Astrocyte (in vitro differentiated cells and primary cell): ENCODE data around the gene ARFIP1. TPM values are rescaled to one million over a fixed set of nuclear protein-coding genes. Genes with fewer than 3 reads are reported as not detected.

ENCODE experiments used
- DNase-seq: peaks from one replicate; pipeline ENCODE4 v3.0.0-alpha.2; 2010; ENCODE audit warnings: low read depth
- FAIRE-seq: peaks from 2 replicates; lab custom pipeline; 2011; peaks lifted over from hg19 to GRCh38; lab: Jason Lieb, UNC
- H2AFZ ChIP-seq: 2 replicates; pipeline ENCODE4 v1.6.0; 2012; ENCODE audit warnings: low read depth, low read length, inconsistent platforms
- H3K27ac ChIP-seq: 2 replicates; pipeline ENCODE4 v1.5.1; 2011; ENCODE audit warnings: low read depth, low read length, inconsistent platforms
- H3K27me3 ChIP-seq: 2 replicates; pipeline ENCODE4 v1.6.0; 2011; ENCODE audit warnings: low read length, inconsistent platforms; ENCODE audit not compliant: insufficient read depth
- H3K36me3 ChIP-seq: 2 replicates; pipeline ENCODE4 v1.5.1; 2011; ENCODE audit warnings: low read length, inconsistent platforms; ENCODE audit not compliant: insufficient read depth
- H3K4me1 ChIP-seq: 2 replicates; pipeline ENCODE4 v1.5.1; 2011; ENCODE audit warnings: low read length, inconsistent platforms; ENCODE audit not compliant: insufficient read depth
- H3K4me2 ChIP-seq: 2 replicates; pipeline ENCODE4 v1.6.0; 2012; ENCODE audit warnings: low read length, inconsistent platforms
- H3K4me3 ChIP-seq: 2 replicates; pipeline ENCODE4 v1.5.1; 2011; ENCODE audit warnings: low read depth, mild to moderate bottlenecking, low read length, inconsistent platforms; ENCODE audit not compliant: insufficient read depth
- H3K79me2 ChIP-seq: 2 replicates; pipeline ENCODE4 v1.6.0; 2012; ENCODE audit warnings: mild to moderate bottlenecking, low read length, inconsistent platforms; ENCODE audit not compliant: insufficient read depth
- H3K9ac ChIP-seq: 2 replicates; pipeline ENCODE4 v1.6.0; 2012; ENCODE audit warnings: mild to moderate bottlenecking, low read length, inconsistent platforms
- H3K9me3 ChIP-seq: 2 replicates; pipeline ENCODE4 v1.5.1; 2012; ENCODE audit warnings: low read depth, mild to moderate bottlenecking, low read length, inconsistent platforms; ENCODE audit not compliant: insufficient read depth
- H4K20me1 ChIP-seq: 2 replicates; pipeline ENCODE4 v1.6.0; 2012; ENCODE audit warnings: low read length, inconsistent platforms; ENCODE audit not compliant: insufficient read depth
- H3K27ac Mint-ChIP-seq: one replicate; pipeline ENCODE4 v1.8.0; 2021; ENCODE audit warnings: mild to moderate bottlenecking, mixed read lengths; ENCODE audit not compliant: unreplicated experiment
- H3K27me3 Mint-ChIP-seq: one replicate; pipeline ENCODE4 v1.8.0; 2021; ENCODE audit warnings: low read depth, mixed read lengths; ENCODE audit not compliant: unreplicated experiment
- H3K36me3 Mint-ChIP-seq: one replicate; pipeline ENCODE4 v1.8.0; 2021; ENCODE audit warnings: low read depth, mixed read lengths; ENCODE audit not compliant: unreplicated experiment
- H3K4me1 Mint-ChIP-seq: one replicate; pipeline ENCODE4 v1.8.0; 2021; ENCODE audit warnings: low read depth, mixed read lengths; ENCODE audit not compliant: unreplicated experiment
- H3K4me3 Mint-ChIP-seq: one replicate; pipeline ENCODE4 v1.8.0; 2021; ENCODE audit warnings: mild to moderate bottlenecking, moderate library complexity, mixed read lengths; ENCODE audit not compliant: unreplicated experiment
- H3K9me3 Mint-ChIP-seq: one replicate; pipeline ENCODE4 v1.8.0; 2021; ENCODE audit warnings: mild to moderate bottlenecking, mixed read lengths; ENCODE audit not compliant: unreplicated experiment
- EZH2 ChIP-seq: IDR thresholded peaks from 2 replicates; pipeline ENCODE4 v1.6.1; 2012; ENCODE audit warnings: mild to moderate bottlenecking, low read length, inconsistent platforms; ENCODE audit not compliant: insufficient read depth
- total RNA-seq: library from RNA; stranded (reverse); gene quantifications from 2 replicates; pipeline ENCODE4 v1.2.1, GENCODE V29; 2021
- TF ChIP-seq, protein P1 (sequence below): IDR thresholded peaks from 2 replicates; pipeline ENCODE4 v1.5.1; 2011; ENCODE audit warnings: low read depth, mild to moderate bottlenecking, inconsistent platforms, low read length, moderate library complexity; ENCODE audit not compliant: insufficient read depth

Gene ARFIP1
- total RNA-seq, 1 donor from 2014 or later = 30.7 TPM

DNA sequence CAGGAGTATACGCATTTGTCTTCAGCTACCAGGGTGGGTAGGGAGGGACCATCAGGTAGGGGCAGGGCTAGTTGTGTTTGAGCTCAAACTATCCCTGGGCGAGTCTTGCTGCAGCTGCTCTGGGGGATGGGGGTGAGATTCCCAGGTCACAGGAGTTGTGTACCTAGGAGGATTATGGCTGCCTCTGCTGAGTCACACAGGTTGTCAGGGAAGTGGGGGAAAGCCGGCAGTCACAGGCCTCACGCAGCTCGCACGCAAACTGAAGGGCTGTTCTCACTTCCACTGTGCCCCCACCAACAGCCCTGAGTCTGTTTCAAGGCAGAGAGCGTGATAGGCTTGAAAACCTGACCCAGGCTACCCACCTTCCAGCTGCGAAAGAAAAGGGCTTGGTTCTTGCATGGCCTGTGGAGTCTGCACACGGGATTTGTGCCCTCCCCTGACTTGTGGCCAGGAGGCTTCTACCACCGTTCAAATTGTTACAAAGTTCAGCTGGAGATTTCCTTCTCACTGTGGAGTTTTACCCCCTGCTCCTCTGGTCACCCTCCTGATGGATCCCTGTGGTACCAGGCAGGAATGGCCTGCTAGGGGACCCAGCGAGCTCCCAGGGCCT, 63.8 kb downstream of the ARFIP1 start:
- Mint-ChIP-seq H3K4me1 (peaks cover 6% of the 10 kb centered on the region), H3K36me3 (peaks cover 11% of the 10 kb centered on the region), H3K27me3 (no peaks in the 10 kb centered on the region), H3K27ac (peak overlapping the region; percentile 30), H3K9me3 (peaks cover 12% of the 10 kb centered on the region), H3K4me3 (no peak overlapping the region)
- no peaks in the 10 kb centered on the region for H3K36me3 ChIP-seq
- FAIRE-seq (no peak), DNase-seq (no peak)
- peaks cover 25% of the 10 kb centered on the region for H4K20me1 ChIP-seq
- H3K27me3 ChIP-seq = no peaks in the 10 kb centered on the region
- no peak for TF ChIP-seq EZH2
- TF ChIP-seq, protein P1, sequence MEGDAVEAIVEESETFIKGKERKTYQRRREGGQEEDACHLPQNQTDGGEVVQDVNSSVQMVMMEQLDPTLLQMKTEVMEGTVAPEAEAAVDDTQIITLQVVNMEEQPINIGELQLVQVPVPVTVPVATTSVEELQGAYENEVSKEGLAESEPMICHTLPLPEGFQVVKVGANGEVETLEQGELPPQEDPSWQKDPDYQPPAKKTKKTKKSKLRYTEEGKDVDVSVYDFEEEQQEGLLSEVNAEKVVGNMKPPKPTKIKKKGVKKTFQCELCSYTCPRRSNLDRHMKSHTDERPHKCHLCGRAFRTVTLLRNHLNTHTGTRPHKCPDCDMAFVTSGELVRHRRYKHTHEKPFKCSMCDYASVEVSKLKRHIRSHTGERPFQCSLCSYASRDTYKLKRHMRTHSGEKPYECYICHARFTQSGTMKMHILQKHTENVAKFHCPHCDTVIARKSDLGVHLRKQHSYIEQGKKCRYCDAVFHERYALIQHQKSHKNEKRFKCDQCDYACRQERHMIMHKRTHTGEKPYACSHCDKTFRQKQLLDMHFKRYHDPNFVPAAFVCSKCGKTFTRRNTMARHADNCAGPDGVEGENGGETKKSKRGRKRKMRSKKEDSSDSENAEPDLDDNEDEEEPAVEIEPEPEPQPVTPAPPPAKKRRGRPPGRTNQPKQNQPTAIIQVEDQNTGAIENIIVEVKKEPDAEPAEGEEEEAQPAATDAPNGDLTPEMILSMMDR = no peak
- H3K4me2 ChIP-seq = no peak overlapping the region
- H2AFZ ChIP-seq = no peak overlapping the region
- no peak overlapping the region for H3K9ac ChIP-seq
- H3K4me1 ChIP-seq = no peaks in the 10 kb centered on the region
- H3K79me2 ChIP-seq = peaks cover 6% of the 10 kb centered on the region
- H3K4me3 ChIP-seq = no peak overlapping the region
- no peaks in the 10 kb centered on the region for H3K9me3 ChIP-seq
- no peak overlapping the region for H3K27ac ChIP-seq

DNA sequence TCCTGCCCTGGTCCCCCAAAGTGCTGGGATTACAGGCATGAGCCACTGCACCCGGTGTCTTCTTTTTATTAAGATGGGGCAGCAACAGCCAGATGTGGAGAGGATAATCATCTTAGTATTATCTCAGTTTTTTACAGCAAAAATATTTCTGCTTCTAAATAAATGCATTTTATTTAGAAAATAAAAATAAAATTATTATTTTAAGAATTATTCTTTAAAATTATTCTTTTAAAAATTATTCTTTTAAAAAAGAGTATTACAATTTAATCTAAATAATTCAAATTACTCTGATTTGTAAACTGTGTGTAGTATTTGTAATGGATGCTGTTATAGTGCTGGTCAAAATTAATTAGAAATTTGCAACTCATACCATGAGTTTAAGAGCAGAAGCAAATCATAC, 67.6 kb downstream of the ARFIP1 start:
- H3K36me3 Mint-ChIP-seq = peaks cover 2% of the 10 kb centered on the region
- no peak for FAIRE-seq
- no peak overlapping the region for H2AFZ ChIP-seq
- peaks cover 19% of the 10 kb centered on the region for H3K4me1 Mint-ChIP-seq
- no peaks in the 10 kb centered on the region for H3K9me3 ChIP-seq
- no peaks in the 10 kb centered on the region for H3K27me3 ChIP-seq
- H3K4me1 ChIP-seq = no peaks in the 10 kb centered on the region
- no peak overlapping the region for H3K4me3 Mint-ChIP-seq
- DNase-seq = no peak
- H3K36me3 ChIP-seq = no peaks in the 10 kb centered on the region
- peaks cover 7% of the 10 kb centered on the region for H3K79me2 ChIP-seq
- H3K9ac ChIP-seq = no peak overlapping the region
- H3K4me2 ChIP-seq = no peak overlapping the region
- no peaks in the 10 kb centered on the region for H3K27me3 Mint-ChIP-seq
- H3K9me3 Mint-ChIP-seq = peaks cover 3% of the 10 kb centered on the region
- no peak overlapping the region for H3K27ac ChIP-seq
- peaks cover 27% of the 10 kb centered on the region for H4K20me1 ChIP-seq
- H3K4me3 ChIP-seq = no peak overlapping the region
- H3K27ac Mint-ChIP-seq = no peak overlapping the region
- TF ChIP-seq, protein P1 = no peak
- TF ChIP-seq EZH2 = no peak

DNA sequence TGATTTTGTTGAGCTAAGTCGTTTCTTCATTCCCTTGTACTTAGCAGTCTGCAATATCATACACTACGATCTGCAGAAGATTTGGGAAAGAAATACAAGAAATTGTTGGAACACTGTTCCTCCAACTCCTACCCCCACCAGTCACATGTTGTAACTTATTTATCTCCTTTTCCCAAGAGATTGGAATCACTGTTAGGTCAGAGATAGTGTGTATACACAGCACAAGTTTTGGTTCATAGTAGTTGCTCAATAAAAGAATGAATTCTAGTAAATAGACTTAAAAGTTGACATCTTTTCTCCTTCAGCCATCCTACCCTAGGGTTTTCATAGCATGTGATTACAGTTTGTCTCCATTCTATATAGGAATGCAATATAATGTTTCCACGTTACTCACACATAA, 68.8 kb downstream of the ARFIP1 start:
- Histone ChIP-seq H2AFZ (no peak overlapping the region), H3K27me3 (no peaks in the 10 kb centered on the region), H4K20me1 (peaks cover 20% of the 10 kb centered on the region), H3K36me3 (no peaks in the 10 kb centered on the region), H3K9me3 (no peaks in the 10 kb centered on the region), H3K79me2 (peaks cover 3% of the 10 kb centered on the region), H3K4me1 (no peaks in the 10 kb centered on the region), H3K27ac (no peak overlapping the region), H3K4me2 (no peak overlapping the region), H3K4me3 (no peak overlapping the region), H3K9ac (no peak overlapping the region)
- H3K9me3 Mint-ChIP-seq = peaks cover 9% of the 10 kb centered on the region
- H3K36me3 Mint-ChIP-seq = peaks cover 4% of the 10 kb centered on the region
- no peak overlapping the region for H3K4me3 Mint-ChIP-seq
- no peak for FAIRE-seq
- DNase-seq = no peak
- peaks cover 19% of the 10 kb centered on the region for H3K4me1 Mint-ChIP-seq
- no peaks in the 10 kb centered on the region for H3K27me3 Mint-ChIP-seq
- TF ChIP-seq, protein P1 = no peak
- TF ChIP-seq EZH2 = no peak
- no peak overlapping the region for H3K27ac Mint-ChIP-seq
